NT2/D1 (cell line): ENCODE results near the gene ADCY10.

Experiments
- DNase-seq: peaks from one replicate; pipeline ENCODE4 v3.0.0-alpha.2; 2011; ENCODE audit warnings: low read depth, low spot score
- H3K27me3 ChIP-seq: 2 replicates; pipeline ENCODE4 v1.6.0; 2011; ENCODE audit warnings: mild to moderate bottlenecking; ENCODE audit not compliant: insufficient read length, insufficient read depth
- H3K36me3 ChIP-seq: 2 replicates; pipeline ENCODE4 v1.6.1; 2011; ENCODE audit warnings: mild to moderate bottlenecking, low read length, mixed read lengths; ENCODE audit not compliant: insufficient read depth, insufficient read length
- H3K4me1 ChIP-seq: 2 replicates; pipeline ENCODE4 v1.5.1; 2011; ENCODE audit not compliant: insufficient read depth, insufficient read length
- H3K4me3 ChIP-seq: 2 replicates; pipeline ENCODE4 v1.5.1; 2011; ENCODE audit warnings: low read depth; ENCODE audit not compliant: insufficient read length
- H3K9ac ChIP-seq: 2 replicates; pipeline ENCODE4 v1.6.0; 2011; ENCODE audit warnings: low read depth; ENCODE audit not compliant: insufficient read length
- H3K9me3 ChIP-seq: 2 replicates; pipeline ENCODE4 v1.5.1; 2011; ENCODE audit warnings: mild to moderate bottlenecking, low read length; ENCODE audit not compliant: insufficient read depth
- SUZ12 ChIP-seq: IDR thresholded peaks from 2 replicates; pipeline ENCODE4 v1.6.1; 2011; ENCODE audit not compliant: insufficient read length, insufficient read depth; ENCODE audit errors: extremely low read depth
- YY1 ChIP-seq: IDR thresholded peaks from 2 replicates; pipeline ENCODE4 v1.6.1; 2011; ENCODE audit not compliant: insufficient read length, insufficient read depth
- ZNF274 ChIP-seq: IDR thresholded peaks from 2 replicates; pipeline ENCODE4 v1.6.1; 2011; ENCODE audit warnings: mild to moderate bottlenecking, low read depth, low read length

Gene ADCY10

DNA sequence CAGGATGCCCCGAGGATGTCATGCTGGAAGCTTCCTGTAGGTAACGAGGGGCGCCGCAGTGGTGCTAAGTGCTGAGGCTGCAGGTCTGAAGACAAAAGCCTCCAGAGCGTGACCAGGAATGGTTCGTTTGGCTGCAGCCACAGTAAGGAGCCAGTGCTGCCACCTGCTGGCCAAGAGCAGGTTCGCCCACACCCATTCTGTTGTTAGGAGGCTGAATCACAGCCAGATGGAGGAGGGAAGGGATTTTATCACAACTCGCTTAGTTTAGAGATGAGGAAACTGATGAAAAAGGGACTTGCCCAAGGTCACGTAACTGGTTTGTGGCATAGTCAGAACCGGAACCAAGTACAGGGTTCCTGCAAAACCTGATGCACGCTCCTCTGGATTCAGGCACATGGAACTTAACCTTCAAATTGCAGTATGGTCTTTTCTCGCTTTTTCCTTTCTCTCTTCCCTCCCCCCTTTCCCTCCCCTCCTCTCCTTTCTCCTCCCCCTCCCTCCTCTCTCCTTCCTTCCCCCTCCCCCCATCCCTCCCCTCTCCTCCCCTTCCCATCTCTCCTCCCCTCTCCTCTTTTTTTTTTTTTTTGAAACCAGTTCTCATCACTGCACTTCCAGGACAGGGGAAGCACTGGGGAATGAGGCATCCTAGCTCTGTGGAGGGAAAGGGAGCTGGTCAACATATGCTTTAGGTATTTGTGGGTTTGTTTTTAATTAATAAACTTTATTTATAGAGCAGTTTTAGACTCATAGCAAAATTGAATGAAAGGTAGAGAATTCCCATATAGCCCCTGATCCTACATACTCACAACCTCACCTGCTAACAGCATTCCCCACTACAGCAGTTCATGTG lies 110.4 kb downstream of the ADCY10 start:
- H3K36me3 ChIP-seq, result no peaks in the 10 kb centered on the region
- TF ChIP-seq YY1 (no peak), SUZ12 (no peak), ZNF274 (no peak)
- no peaks in the 10 kb centered on the region for H3K4me1 ChIP-seq
- peak; percentile 99 for DNase-seq
- H3K9me3 ChIP-seq, result peaks cover 43% of the 10 kb centered on the region
- no peak overlapping the region for H3K9ac ChIP-seq
- no peaks in the 10 kb centered on the region for H3K27me3 ChIP-seq
- H3K4me3 ChIP-seq, result no peak overlapping the region

DNA sequence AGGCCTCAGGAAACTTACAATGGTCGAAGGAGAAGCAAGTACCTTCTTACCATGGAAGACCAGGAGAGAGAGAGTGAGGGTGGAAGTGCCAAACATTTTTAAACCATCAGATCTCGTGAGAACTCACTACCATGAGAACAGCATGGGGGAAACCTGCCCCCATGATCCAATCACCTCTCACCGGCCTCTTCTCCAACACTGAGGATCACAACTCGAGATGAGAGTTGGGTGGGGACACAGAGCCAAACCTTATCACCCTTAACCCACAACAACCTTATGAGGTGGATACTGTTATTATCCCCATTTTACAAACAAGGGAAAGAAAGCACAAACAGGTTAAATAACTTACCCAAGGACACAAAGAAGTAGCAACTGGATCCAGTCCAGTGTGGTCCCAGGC lies 111.7 kb downstream of the ADCY10 start:
- Histone ChIP-seq H3K36me3 (no peaks in the 10 kb centered on the region), H3K27me3 (no peaks in the 10 kb centered on the region), H3K9me3 (peaks cover 40% of the 10 kb centered on the region), H3K4me3 (no peak overlapping the region), H3K9ac (no peak overlapping the region), H3K4me1 (no peaks in the 10 kb centered on the region)
- no peak for DNase-seq
- TF ChIP-seq SUZ12 (no peak), YY1 (no peak), ZNF274 (no peak)

DNA sequence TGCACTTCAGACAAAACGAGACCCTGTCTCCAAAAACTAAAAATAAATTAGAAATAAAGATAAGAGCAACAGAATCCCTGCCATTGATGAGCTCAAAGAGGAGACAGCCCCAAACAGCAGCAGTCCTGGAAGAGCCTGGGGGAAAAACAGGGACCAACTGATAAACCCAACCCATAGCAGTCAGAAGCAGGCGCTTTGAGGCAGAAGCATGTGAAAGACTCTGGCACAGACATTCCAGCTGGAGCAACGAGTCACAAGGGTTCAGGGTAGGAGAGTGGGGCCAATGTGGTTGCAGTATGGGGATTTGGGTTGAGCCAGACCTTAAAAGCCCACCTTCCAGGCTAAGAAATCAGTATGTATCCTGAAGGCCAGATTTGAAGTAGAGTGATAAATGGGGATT lies 113.7 kb downstream of the ADCY10 start:
- Histone ChIP-seq H3K9me3 (peaks cover 26% of the 10 kb centered on the region), H3K4me1 (no peaks in the 10 kb centered on the region), H3K36me3 (no peaks in the 10 kb centered on the region), H3K4me3 (no peak overlapping the region), H3K27me3 (no peaks in the 10 kb centered on the region), H3K9ac (no peak overlapping the region)
- TF ChIP-seq ZNF274 (no peak), SUZ12 (no peak), YY1 (no peak)
- no peak for DNase-seq

DNA sequence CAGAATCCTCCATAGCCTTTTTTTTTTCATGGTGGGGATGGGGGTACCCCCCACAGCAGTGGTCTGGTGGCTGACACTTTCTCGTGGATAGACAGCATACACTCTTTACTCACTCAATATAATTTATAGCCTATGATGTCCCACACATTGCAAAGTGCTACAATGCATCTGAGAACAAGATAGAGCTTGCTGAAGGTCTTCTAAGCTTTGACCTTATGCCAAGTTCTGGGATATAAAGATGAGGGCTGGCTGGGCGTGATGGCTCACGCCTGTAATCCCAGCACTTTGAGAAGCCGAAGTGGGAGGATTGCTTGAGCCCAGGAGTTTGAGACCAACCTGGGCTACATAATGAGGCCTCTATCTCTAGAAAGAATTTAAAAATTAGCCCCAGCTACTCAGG lies 114.2 kb downstream of the ADCY10 start:
- no peak for DNase-seq
- Histone ChIP-seq H3K4me3 (no peak overlapping the region), H3K9ac (no peak overlapping the region), H3K4me1 (no peaks in the 10 kb centered on the region), H3K27me3 (no peaks in the 10 kb centered on the region), H3K36me3 (no peaks in the 10 kb centered on the region), H3K9me3 (peaks cover 21% of the 10 kb centered on the region)
- TF ChIP-seq YY1, result no peak
- TF ChIP-seq ZNF274, result no peak
- TF ChIP-seq SUZ12, result no peak

DNA sequence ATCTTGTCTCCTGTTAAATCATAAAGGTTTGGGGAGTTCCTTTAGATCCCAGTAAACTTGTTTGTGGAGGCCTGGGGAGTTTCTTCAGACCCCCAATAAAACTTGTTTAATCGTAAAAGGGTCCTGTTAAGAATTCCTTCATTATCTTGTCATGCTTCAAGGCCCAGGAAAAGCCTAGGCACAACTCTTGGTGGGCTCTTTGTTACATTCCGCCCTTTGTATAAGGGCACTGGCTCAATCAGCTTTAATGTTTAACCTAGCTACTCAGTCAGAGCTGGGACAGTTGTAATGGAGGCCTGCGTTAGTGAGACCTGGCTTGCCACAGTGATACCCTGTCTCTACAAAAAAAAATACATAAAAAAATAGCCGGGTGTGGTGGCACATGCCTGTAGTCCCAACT lies 115.0 kb downstream of the ADCY10 start:
- Histone ChIP-seq H3K27me3 (no peaks in the 10 kb centered on the region), H3K9me3 (peaks cover 14% of the 10 kb centered on the region), H3K36me3 (peaks cover 2% of the 10 kb centered on the region), H3K4me1 (no peaks in the 10 kb centered on the region), H3K9ac (no peak overlapping the region), H3K4me3 (no peak overlapping the region)
- no peak for TF ChIP-seq SUZ12
- TF ChIP-seq ZNF274, result no peak
- TF ChIP-seq YY1, result no peak
- no peak for DNase-seq

DNA sequence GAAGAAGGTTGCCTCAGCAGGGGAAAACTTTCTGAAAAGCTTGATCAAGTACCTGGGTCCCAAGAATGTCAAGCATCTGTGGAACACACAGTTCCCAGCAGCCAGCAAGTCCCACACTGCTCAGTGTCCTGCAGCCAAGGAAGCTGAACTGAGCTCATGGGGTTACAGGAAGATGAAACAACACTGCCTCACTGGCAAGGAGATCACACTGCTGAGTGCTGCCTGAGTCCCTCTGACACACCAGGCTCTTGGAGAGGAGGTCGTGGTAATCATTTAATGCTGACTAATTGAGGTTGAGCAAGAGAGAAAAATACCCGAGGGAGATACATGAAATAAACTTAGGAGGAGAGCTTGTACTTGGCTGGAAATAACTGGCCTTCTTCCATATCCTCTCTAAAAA lies 116.9 kb downstream of the ADCY10 start:
- H3K9ac ChIP-seq, result no peak overlapping the region
- peak; percentile 15 for DNase-seq
- H3K4me3 ChIP-seq, result no peak overlapping the region
- peaks cover 16% of the 10 kb centered on the region for H3K36me3 ChIP-seq
- H3K9me3 ChIP-seq, result peaks cover 6% of the 10 kb centered on the region
- no peaks in the 10 kb centered on the region for H3K4me1 ChIP-seq
- no peaks in the 10 kb centered on the region for H3K27me3 ChIP-seq
- no peak for TF ChIP-seq SUZ12
- TF ChIP-seq ZNF274, result no peak
- TF ChIP-seq YY1, result no peak

DNA sequence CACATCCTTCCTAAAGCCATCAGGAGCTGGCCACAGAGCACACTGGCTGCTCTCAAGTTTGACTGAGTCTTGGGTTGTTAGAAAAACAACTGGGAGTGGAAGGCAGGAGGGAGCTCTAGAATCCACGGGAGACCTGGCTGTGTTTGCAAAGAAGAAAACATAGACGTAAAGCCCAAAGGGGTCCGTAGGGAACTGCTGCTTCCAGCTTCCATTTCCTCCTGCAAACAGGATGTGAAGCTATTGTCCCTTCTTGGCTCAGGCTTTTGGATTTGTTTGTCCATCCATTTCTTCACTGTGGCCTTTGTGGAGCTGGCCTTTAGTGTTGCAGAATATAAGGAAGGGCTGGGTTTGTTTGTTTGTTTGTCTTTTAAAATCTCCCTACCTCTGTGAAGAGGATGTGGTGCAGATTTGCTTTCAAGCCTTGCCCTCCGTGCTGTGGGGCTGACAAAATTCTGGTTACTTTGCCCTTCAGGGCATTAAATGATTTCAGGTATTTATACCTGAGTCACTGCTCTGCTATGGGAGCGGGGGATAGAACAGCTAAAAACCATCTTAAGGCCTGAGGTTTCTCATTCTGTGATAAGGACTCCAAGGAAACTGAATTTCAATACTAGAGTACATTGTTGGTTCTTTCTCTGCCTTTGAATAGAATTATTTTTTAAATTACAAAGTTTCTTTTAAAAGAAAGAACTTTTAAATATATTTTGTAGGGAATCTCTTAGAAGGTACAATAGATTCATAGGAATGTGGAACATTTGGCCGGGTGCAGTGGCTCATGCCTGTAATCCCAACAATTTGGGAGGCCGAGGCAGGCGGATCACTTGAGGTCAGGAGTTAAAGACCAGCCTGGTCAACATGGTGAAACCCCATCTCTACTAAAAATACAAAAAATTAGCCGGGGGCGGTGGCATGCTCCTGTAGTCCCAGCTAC lies 117.9 kb downstream of the ADCY10 start:
- Histone ChIP-seq H3K4me1 (no peaks in the 10 kb centered on the region), H3K9ac (no peak overlapping the region), H3K36me3 (peaks cover 20% of the 10 kb centered on the region), H3K9me3 (no peaks in the 10 kb centered on the region), H3K27me3 (no peaks in the 10 kb centered on the region), H3K4me3 (no peak overlapping the region)
- no peak for TF ChIP-seq YY1
- TF ChIP-seq ZNF274, result no peak
- no peak for TF ChIP-seq SUZ12
- no peak for DNase-seq
